Stimulated activated CD8-positive, alpha-beta memory T cell treated with anti-CD3 and anti-CD28 coated beads, Interleukin-7, amount 100 ng/mL, for 1 hour (primary cell): ENCODE data around the gene ARHGAP24.
"Not testable (repeated sequence)": the region's sequence is repeated elsewhere in the genome, so short reads cannot be mapped to it uniquely, and the experiment has no call there.

Source experiments
- DNase-seq, 2 donors: peaks; one replicate each; pipeline ENCODE4 v3.0.0-alpha.2; 2020; ENCODE audit warnings: low read depth in 2 of 2

Gene ARHGAP24

GRCh38 chr4:85656759-85657505 lies 182.0 kb downstream of the ARHGAP24 start:
- no peak for DNase-seq

- DNase-seq, result no peak
These were observed 184.0 kb downstream of the ARHGAP24 start for GRCh38 chr4:85658766-85659439.

- DNase-seq, result no peak
These were observed 184.8 kb downstream of the ARHGAP24 start for GRCh38 chr4:85659610-85660218.

GRCh38 chr4:85666625-85667024 lies 191.7 kb downstream of the ARHGAP24 start:
- DNase-seq, result not testable (repeated sequence)

- DNase-seq, result no peak
These were observed 194.3 kb downstream of the ARHGAP24 start for GRCh38 chr4:85669204-85669603.

- no peak for DNase-seq
These were observed 195.1 kb downstream of the ARHGAP24 start for GRCh38 chr4:85669992-85670548.

- DNase-seq, result no peak
These were observed 196.2 kb downstream of the ARHGAP24 start for GRCh38 chr4:85671120-85671519.

GRCh38 chr4:85672116-85672515 lies 197.2 kb downstream of the ARHGAP24 start:
- DNase-seq, result no peak

GRCh38 chr4:85672959-85673358 lies 198.0 kb downstream of the ARHGAP24 start:
- DNase-seq, result no peak

GRCh38 chr4:85673540-85673939 lies 198.6 kb downstream of the ARHGAP24 start:
- DNase-seq, result no peak

- no peak for DNase-seq
These were observed 200.4 kb downstream of the ARHGAP24 start for GRCh38 chr4:85675076-85676049.

- no peak for DNase-seq
These were observed 201.1 kb downstream of the ARHGAP24 start for GRCh38 chr4:85676050-85676425.

- DNase-seq, result no peak
These were observed 202.1 kb downstream of the ARHGAP24 start for GRCh38 chr4:85676850-85677590.

GRCh38 chr4:85681221-85681657 lies 206.3 kb downstream of the ARHGAP24 start:
- no peak for DNase-seq

GRCh38 chr4:85681921-85682320 lies 207.0 kb downstream of the ARHGAP24 start:
- DNase-seq, result no peak

- DNase-seq, result no peak
These were observed 207.4 kb downstream of the ARHGAP24 start for GRCh38 chr4:85682391-85682790.

GRCh38 chr4:85684676-85685075 lies 209.7 kb downstream of the ARHGAP24 start:
- no peak for DNase-seq

- DNase-seq, result no peak
These were observed 211.4 kb downstream of the ARHGAP24 start for GRCh38 chr4:85686398-85686797.

- DNase-seq, result no peak
These were observed 213.2 kb downstream of the ARHGAP24 start for GRCh38 chr4:85688055-85688740.

- no peak for DNase-seq
These were observed 221.7 kb downstream of the ARHGAP24 start for GRCh38 chr4:85696661-85697060.
